ENCODE measurements around the gene SLC16A11. TPM values are rescaled to one million over a fixed set of nuclear protein-coding genes. Genes with fewer than 3 reads are reported as not detected.

SLC16A11 gene
- total RNA-seq, 4 donors from 2014 or later = 5.4 to 43.9 (median 18.8) TPM

DNA sequence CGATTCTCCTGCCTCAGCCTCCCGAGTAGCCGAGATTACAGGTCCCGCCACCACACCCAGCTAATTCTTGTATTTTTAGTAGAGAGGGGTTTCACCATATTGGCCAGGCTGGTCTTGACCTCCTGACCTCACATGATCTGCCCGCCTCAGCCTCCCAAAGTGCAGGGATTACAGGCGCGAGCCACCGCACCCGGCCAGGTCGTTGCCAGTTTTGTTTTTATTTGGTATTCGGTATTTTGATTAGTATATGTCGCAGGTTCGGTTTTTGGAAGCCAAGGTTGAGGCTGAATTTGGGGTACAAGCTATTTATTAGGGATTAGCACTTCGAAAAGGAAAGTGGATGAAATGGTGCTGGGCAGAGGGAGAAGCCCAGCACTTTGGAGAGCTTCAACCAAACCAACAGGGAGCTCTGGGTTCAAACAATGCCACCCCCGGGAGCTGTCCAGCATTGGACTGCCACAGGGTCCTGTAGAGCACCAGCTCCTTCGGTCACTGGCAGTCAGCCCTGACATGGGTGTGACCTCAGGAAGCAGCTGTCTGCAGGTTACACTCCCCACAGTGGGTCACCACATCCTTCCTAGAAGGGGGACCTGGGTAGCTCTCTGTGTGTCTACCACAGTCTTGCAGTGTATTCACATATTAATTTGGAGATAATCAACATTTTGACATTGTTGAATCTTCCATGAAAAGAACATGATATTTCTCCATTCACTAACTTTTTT lies 37.6 kb upstream of the SLC16A11 start:
- H3K4me1 ChIP-seq = no peaks in the 10 kb centered on the region
- H3K36me3 ChIP-seq = no peaks in the 10 kb centered on the region
- H3K4me3 ChIP-seq (replicated peaks in 1 of 3) = no peak overlapping the region
- TF ChIP-seq, protein P1, sequence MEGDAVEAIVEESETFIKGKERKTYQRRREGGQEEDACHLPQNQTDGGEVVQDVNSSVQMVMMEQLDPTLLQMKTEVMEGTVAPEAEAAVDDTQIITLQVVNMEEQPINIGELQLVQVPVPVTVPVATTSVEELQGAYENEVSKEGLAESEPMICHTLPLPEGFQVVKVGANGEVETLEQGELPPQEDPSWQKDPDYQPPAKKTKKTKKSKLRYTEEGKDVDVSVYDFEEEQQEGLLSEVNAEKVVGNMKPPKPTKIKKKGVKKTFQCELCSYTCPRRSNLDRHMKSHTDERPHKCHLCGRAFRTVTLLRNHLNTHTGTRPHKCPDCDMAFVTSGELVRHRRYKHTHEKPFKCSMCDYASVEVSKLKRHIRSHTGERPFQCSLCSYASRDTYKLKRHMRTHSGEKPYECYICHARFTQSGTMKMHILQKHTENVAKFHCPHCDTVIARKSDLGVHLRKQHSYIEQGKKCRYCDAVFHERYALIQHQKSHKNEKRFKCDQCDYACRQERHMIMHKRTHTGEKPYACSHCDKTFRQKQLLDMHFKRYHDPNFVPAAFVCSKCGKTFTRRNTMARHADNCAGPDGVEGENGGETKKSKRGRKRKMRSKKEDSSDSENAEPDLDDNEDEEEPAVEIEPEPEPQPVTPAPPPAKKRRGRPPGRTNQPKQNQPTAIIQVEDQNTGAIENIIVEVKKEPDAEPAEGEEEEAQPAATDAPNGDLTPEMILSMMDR (IDR thresholded peaks at IDR 0.05) = no peak
- no peak for TF ChIP-seq POLR2A (IDR thresholded peaks at IDR 0.05)
- H3K9me3 ChIP-seq = no peaks in the 10 kb centered on the region
- no peaks in the 10 kb centered on the region for H3K27me3 ChIP-seq
- H3K27ac ChIP-seq = no peak overlapping the region
- intact Hi-C loops (cut with DNase I) = no loop called here
- WGBS, 2 donors = 84 to 89% methylated on average over 15 to 16 of the region's 16 CpGs
- DNase-seq = no peak

DNA sequence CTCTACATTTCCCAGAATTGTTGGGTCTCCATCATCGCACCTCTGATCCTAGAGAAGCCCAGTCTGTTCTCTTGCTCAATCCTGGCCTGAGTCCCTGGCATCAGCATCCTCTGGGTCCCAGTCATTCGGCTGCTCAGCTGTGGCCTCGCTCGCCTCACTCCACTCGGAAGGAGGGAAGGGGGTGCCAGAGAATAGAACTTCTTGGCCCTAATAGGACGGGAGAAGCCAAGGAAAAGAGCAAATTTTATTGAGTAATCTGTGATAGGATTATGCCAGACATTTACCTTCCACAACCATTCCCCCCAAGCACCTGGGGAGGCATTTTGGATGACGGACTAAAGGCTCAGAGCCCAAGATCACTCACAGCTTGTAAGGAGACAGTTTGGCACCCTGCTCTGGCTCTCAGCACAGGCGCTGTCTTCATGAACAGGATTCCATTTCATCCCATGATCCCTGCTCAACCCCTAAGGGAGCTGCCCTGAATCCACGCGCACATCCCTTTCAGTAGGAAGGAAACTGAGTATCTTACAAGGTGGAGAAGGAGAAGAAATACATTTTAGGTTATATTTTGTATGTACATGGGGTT lies 36.7 kb upstream of the SLC16A11 start:
- Histone ChIP-seq H3K27me3 (no peaks in the 10 kb centered on the region), H3K27ac (no peak overlapping the region), H3K9me3 (no peaks in the 10 kb centered on the region), H3K36me3 (no peaks in the 10 kb centered on the region), H3K4me3 (replicated peaks in 1 of 3) (no peak overlapping the region), H3K4me1 (no peaks in the 10 kb centered on the region)
- intact Hi-C loops (cut with DNase I) = no loop called here
- no peak for TF ChIP-seq POLR2A (IDR thresholded peaks at IDR 0.05)
- TF ChIP-seq, protein P1 (IDR thresholded peaks at IDR 0.05) = no peak
- WGBS, 2 donors = 65 to 72% methylated on average over 10 of the region's 10 CpGs
- peak; percentile 15 to 19 for DNase-seq

DNA sequence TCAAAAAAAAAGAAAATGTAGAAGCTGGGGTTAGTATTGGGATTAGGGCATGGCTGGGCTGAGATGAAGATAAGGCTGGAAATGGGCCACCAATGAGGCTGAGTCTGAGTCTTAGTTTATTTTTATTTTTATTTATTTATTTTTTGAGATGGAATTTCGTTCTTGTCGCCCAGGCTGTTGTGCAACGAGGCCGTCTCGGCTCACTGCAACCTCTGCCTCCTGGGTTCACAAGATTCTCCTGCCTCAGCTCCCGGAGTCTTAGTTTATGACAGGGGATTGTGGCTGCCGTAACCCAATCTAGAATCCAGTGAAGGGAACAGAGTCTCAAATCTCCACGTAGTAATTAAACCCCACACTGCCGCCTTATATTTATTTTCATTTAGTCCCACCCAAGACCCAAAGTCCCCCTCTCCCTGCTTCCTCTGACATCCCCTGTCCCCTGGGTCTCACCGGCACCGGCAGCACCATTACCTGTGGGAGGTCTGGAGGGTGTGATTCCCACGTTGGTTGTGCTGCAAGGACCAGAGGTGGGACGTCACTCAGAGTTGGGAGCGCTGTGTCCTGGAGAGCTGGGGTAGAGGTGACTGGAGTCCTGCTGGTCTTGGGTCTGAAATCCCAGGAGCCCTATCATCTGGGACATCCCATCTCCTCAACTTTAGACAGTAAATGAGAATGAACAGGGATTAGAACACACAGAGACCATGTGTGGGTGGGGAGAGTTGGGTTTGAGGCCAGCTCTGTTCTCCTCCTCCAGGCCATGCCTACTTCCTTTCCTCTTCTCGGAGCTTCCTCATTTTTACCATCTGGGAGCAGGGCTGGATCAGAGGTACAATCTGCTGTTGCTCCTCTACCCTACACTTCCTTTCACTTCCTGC lies 35.9 kb upstream of the SLC16A11 start, which contains the start of gene CLEC10A:
Gene CLEC10A (minus strand): TSS at position 671 of the 875 bp plus-strand sequence. CDS start 1,439 bp downstream, outside the sequence.
- no peak within 1 kb of the TSS for H3K27ac ChIP-seq
- H3K36me3 ChIP-seq = no peaks in the 10 kb centered on the region
- no peaks in the 10 kb centered on the region for H3K4me1 ChIP-seq
- WGBS, 2 donors = 66 to 73% methylated on average over 15 of the region's 15 CpGs
- H3K4me3 ChIP-seq (replicated peaks in 1 of 3) = no peak within 1 kb of the TSS
- no peaks in the 10 kb centered on the region for H3K9me3 ChIP-seq
- no peak for DNase-seq
- TF ChIP-seq POLR2A (IDR thresholded peaks at IDR 0.05) = no peak
- TF ChIP-seq, protein P1 (IDR thresholded peaks at IDR 0.05) = no peak
- H3K27me3 ChIP-seq = no peaks in the 10 kb centered on the region
- intact Hi-C loops (cut with DNase I) = no loop called here

DNA sequence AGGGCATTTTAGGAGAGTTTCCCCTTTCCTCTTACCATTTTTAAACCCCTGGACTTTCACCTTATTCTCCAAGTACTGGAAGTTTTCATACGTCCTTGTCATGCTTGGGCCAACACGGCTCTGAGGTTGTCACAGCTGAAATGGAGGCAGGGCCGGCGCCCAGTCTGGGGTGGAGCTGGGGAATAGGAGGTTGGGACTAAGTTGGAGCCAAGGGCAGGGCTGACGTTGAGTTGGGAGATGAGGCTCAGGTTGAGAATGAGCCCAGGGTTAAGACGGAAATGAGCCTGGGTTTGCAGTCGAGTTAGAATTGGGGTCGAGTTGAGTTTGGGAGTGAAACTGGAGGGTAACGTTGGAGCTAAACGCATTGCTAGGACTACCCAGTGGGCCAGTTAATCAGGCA lies 34.8 kb upstream of the SLC16A11 start:
- no peaks in the 10 kb centered on the region for H3K27me3 ChIP-seq
- no peaks in the 10 kb centered on the region for H3K4me1 ChIP-seq
- H3K36me3 ChIP-seq = no peaks in the 10 kb centered on the region
- no peak for DNase-seq
- no peaks in the 10 kb centered on the region for H3K9me3 ChIP-seq
- WGBS, 2 donors = 87 to 90% methylated on average over 10 of the region's 10 CpGs
- H3K4me3 ChIP-seq (replicated peaks in 1 of 3) = no peak overlapping the region
- intact Hi-C loops (cut with DNase I) = no loop called here
- H3K27ac ChIP-seq = no peak overlapping the region
- no peak for TF ChIP-seq POLR2A (IDR thresholded peaks at IDR 0.05)
- TF ChIP-seq, protein P1 (IDR thresholded peaks at IDR 0.05) = no peak
